Measurements from ENCODE around the gene TOMM7.
A peak's percentile ranks its signal among the peaks of the same experiment; 100 is the strongest.
"Not testable (repeated sequence)": the region's sequence is repeated elsewhere in the genome, so short reads cannot be mapped to it uniquely, and the experiment has no call there.

Gene TOMM7

DNA sequence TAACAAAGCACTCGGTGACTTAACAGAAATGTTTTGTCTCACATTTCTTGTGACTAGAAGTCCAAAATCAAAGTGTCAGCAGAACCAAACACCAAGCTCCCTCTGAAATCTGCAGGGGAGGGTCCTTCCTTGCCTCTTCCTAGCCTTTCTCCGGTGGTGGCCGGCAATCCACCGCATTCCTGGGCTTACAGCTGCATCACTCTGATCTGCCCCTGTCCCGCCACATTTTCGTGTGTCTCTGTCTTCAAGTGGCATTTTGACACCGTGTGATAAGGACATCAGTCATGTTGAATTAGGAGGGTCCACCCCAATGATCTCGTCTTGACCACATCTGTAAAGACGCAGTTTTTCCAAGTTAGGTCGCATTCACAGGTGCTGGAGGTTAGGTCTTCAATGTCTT is 30.5 kb upstream of the TOMM7 start:
- DNase-seq: no peak

DNA sequence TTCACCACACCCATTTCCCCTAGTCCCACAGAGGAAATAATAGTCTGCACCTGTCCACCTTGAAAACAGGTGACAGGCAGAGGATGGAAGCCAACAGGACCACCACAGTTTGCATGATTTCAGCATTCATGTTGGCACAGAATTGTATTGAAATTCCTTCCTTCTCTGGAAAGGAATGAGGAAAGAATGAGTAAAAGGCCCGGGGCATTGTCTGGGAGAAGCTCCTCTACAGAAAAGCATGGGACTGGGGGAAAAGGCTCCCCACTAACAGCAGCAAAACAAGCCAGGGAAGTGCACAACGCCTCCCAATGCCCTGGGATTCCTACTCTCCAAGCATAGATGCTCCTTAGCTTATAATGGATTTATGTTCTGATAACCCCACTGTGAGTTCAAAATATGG is 28.5 kb upstream of the TOMM7 start:
- no peak for DNase-seq

DNA sequence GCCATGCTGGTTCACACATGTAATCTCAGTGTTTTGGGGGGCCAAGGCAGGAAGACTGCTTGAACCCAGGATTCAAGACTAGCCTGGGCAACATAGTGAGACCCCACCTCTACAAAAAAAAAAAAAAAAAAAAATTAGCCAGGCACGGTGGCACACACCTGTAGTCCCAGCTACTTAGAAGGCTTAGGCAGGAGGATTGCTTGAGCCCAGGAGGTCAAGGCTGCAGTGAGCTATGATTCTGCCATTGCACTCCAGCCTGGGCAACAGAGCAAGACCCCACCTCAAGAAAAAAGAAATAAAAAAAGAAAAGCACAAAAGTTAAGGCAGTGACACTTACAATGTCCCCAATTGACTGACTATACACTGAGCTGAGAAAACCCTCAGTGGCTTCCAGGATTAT is 27.7 kb upstream of the TOMM7 start:
- DNase-seq: not testable (repeated sequence)

DNA sequence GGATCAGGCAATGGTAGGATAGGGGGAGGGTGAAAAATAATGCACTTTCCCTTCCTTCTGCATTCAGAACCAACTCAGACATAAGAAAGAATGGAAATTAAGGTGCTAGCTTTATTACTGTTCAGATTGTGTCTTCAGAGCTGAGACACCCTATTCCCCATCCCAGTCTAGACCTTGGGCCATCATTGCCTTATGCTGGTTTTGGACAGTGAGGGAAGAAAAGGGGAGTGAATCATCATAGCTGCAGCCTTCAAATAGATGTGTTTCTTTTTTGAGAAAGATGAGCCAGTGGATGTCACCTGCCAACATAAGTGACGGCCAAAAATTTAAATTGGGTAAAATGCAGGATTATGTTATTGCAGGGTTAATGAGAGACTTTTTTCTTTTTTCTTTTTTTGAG is 27.0 kb upstream of the TOMM7 start:
- DNase-seq: no peak

DNA sequence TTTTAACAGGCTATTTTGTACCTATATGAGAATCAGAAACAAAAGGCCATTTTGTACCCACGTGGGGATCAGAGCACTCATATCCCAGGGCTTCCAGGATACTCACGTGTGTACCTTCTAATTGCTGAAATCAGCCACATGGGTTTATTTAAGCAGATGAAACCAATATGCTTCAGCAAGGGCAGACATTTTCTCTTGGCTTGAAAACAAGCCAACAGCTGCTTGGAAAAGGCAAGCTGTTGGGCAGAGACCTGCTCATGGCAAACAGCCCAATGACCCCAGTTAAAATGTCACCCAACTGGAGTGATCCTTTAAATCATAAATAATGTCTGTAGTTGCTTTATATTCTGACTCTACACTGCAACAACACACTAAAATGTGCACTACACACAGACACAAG is 26.5 kb upstream of the TOMM7 start:
- DNase-seq: no peak

DNA sequence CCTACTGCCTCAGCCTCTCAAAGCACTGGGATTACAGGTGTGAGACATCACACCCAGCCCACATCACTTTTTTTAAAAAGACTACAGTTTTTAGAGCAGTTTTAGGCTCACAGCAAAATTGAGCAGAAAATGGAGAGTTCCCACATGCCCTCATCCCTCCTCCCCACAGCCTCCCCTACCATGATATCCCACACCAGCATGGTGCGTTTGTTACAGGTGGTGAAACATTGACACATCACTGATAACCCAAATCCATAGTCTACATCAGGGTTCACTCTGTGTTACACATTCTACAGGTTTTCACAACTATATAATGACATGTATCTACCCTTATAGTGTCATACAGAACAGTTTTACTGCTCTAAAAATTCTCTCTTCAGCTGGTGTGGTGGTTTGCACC is 24.3 kb upstream of the TOMM7 start:
- DNase-seq: no peak

DNA sequence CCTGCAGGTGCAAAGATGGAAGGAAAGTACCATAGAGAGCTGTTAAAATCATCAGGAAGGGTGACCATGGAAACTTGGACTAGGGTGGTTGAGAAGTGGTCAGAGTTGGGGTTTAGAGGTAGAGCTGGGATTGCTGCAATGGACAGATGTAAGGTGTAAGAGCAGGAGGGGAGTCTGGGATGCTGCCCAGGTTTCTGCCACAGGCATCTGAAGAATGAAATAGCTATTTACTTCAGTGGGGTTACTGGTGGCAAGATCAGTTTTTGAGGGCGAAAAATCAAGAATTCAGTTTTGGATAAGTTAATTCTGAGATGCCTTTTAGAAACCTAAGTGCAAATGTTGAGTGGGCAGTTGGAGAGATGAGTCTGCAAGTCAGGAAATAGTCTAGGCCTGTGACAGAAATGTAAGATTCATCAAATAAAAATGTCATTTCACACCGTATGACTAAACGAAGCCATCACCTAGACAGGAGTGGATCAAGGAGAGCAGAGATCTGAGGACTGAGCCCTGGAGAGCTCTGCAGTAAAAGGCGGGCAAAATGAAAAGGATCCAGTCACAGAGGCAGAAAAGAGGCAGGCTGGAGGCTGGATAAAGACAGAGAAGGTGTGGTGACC is 22.7 kb upstream of the TOMM7 start:
- no peak for DNase-seq

DNA sequence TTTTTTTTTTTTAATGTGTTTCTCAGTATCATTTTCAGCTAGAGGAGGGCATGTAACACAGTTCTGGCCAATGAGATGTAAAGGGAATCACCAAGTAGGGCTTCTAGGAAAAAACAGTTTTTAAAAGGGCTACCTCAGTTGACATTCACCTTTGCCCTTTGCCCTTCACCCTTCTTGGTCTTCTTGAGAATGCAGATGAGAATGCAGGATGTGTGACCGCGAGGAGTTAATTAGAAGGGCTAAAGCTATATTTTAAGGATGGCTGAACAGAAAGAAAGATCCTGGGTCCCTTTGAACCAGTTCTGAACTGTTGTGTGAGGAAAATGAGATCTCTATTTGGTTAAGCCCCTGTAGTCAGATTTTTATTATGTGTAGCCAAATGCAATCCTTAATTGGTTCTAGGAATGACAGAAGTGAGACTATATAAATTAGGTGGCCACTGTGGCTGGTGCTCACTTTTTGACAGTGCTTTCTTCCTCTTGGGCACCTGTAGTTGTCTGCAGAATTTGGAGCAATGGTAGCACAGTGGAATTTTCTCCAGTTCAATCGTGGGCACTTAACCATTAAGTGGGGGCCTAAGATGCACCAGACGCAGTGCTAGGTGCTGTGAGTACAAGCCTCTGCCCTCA is 21.1 kb upstream of the TOMM7 start:
- DNase-seq: no peak

DNA sequence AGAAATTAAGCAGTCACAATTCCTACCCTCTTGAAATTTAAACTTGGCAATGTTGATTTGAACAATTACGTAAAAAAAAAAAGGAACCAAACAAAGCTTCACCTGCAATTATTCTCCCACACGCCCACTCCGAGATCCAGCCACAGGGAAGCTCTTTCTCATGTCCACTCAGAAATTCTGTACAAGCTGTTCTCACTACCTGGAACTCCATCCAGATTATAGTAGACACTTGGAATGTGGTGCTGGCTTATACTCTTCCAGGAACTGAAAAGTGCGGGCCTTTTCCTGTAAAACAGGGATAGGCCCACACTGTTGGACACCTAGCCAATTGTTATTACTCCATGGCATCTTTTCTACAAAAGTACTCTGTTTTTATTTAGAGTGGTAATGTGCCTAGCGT is 20.3 kb upstream of the TOMM7 start:
- DNase-seq: no peak

DNA sequence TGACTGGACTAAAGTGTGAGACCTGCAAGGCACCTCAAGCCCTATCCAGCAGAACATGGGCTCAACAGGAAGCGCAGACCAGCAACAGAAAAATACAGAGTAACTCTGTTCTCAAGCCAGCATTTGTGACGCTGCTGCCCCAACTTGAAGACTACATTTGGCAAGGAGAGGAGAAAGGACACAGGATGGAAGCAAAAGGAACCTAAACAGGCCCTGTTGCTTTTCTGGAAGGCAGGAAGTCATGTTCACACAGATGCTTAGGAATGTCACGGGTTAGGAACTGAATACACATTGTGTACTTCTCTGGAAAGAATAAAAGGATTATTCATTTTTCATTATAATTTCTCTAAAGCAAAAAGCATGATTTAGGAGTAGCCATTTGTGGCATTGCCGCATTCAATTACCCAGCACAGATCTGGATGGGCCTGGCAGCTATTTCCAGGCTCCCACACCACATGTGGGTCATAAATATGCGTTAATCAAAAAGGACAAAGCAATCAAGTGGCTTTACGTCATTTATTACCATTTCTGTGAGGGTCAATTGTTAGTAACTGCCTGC is 19.8 kb upstream of the TOMM7 start:
- DNase-seq: no peak

DNA sequence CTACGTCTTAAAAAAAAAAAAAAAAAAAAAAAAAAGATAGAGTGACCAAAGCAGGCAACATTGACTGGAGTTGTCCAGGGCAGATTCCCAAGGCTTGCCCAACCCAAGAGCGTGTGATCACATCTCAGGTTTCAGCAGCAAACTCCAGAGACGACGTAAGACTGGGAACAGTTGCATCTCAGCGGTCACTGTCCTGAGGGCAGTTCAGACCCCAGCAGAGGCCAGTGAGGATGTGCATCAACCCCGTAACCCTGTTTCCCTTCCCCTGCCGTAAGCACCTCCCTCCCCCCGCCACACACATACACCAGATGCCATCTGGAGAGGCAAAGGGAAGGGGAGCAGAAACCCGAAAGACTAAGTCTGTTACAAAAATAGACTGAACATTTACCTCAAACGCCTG is 19.3 kb upstream of the TOMM7 start:
- no peak for DNase-seq

DNA sequence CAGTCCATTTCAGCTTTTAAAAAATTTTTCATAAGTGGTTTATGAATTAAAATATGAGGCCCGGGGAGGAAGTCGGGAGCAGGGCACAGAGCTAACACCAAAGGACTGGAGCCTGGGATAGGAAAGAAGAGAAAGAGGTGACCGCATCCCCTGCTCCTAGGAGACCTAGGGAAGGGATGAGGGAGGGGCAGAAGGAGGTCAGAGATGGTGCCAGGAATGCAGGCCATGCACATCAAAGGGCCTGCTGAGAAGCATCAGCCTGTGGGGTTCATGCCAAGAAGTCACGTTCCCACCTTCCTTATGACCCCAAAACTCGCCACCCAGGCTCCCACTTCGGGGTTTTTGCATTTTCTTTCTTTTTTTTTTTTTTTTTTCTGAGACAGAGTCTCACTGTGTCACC is 14.7 kb upstream of the TOMM7 start:
- DNase-seq: no peak

DNA sequence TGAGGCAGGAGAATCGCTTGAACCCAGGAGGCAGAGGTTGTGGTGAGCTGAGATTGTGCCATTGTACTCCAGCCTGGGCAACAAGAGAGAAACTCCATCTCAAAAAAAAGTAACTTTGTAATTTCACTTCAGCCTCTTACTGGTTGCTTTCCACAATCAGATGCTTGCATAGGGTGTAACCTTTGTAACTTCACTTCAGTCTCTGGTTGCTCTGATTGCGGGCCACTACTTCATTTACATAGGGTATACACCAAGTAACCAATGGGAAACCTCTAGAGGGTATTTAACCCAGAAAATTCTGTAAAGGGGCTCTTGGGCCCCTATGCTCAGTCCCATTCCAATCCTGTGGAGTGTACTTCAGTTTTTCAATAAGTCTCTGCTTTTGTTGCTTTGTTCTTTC is 13.9 kb upstream of the TOMM7 start:
- DNase-seq: not testable (repeated sequence)

DNA sequence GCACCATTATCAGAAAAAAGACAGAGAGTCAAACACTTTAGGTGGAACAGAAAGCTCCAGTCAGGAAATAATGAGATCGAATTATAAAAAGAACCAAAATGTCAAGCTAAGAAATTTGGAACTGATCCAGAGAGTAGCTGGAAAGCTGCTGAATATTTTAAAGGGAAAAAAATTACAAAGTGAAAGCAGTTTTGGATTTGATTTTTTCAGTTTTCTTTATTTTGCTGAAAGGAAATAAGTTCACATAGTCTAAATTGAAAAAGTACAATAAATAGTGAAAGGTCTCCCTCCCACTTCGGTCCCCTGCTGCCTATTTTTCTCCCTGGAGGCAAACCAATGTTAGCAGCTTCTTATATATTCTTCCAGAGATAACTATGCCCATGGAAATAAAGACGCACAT is 11.3 kb upstream of the TOMM7 start:
- no peak for DNase-seq

DNA sequence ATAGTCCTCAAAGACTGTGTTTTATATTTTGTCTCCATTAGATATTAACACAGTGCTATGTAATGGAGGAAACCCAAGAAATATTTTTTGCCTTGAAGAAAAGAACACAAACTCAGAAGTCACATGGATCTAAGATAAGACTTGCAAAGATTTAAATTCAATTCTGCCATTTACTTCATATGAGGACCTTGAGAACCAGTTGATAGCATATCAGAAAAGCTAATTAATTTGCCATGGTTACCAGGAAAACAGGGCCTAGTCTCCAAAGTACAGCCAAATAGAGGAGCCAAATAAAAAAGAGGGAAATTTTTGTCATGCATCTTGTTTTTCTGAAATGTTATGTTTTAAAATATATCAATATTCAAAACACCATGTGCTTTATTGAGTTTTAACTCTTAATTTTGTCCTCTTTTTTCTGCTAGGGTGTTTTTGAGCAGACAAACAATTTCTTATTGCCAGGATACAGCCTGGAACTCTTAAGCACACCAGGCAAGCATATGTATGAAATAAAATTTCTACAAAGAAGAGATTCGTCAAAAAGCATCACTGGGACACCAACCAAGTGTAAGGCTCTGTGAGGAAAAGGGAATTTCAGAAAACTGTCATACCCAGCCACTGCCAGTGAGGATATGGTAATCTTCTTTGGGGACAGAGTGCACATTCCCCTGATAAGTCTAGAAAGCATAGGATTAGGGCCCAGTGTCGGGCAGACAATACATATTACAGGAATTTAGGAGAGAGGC is 10.6 kb upstream of the TOMM7 start:
- DNase-seq: no peak

DNA sequence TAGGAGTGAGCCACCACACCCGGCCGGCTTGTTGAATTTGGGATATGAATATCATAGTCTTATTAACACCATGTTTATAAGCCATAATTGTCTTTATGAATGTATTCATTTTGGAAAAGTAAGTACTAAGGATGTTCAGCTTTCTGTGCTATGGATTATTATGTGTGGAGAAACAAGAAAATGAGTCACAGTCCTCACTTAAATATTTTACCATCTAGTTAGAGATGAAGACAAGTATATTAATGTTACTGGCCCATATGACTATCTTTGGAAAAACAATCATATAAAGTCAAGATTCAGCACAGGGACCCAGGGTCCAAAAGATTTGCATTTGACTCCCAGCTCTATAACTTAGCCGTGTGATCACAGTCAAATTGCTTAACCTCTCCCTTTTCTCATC is 9.8 kb upstream of the TOMM7 start:
- no peak for DNase-seq

DNA sequence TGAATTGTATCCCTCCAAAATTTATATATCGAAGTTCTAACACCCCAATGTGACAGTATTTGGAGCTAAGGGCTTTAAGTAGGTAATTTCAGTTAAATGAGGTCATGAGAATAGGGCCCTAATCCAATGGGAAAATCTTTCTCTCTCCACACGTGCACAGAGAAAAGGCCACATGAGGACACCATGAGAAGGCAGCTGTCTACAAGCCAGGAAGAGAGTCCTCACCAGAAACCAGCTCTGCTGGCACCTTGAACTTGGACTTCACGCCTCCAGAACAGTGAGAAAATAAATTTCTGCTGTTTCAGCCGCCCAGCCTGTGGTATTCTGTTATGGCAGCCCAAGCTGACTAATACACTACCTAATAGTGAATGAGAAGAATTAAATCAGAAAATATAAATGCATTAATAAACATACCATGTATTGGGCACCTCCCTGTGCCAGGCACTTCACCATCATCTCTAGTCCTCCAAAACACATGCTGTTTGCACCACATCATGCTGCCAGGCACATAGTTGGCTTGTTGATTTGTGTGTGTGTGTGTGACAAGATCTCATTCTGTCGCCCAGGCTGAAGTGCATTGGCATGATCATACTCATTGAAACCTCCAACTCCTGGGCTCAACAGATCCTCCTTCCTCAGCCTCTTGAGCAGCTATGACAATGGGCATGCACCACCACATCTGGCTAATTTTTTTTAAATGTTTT is 9.1 kb upstream of the TOMM7 start:
- no peak for DNase-seq

DNA sequence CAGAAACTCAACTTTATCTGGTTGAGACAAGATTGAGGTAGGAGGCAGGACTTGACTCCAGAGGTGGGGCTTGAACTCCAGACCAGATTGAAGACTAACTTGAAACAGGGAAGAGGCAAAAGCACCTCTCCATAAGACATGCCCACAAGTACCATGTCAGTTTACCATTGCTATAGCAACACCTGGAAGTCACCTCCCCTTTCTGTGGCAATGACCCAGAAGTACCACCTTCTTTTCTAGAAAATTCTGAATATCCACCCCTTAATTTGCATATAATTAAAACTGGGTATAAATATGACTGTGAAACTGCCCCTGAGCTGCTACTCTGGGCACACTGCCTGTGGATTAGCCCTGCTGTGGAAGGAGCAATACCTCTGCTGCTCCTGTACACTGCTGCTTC is 4.9 kb upstream of the TOMM7 start:
- DNase-seq: no peak

DNA sequence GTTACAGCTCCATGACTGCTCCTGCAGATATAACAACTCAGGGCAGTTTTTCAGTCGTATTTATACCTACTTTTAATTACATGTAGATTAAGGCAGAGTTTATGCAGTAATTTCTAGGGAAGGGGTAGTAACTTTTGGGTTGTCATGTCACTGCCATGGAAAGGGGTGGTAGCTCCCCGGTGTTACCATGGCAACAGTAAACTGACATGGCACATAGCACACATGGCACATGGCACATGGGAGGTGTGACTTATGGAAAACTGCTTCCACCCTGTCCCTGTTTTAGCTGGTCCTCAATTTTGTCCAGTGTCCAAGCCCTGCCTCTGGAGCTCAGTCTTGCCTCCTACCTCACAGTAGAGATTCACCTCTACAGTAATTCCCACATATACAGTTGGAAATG is 3.9 kb upstream of the TOMM7 start:
- no peak for DNase-seq

DNA sequence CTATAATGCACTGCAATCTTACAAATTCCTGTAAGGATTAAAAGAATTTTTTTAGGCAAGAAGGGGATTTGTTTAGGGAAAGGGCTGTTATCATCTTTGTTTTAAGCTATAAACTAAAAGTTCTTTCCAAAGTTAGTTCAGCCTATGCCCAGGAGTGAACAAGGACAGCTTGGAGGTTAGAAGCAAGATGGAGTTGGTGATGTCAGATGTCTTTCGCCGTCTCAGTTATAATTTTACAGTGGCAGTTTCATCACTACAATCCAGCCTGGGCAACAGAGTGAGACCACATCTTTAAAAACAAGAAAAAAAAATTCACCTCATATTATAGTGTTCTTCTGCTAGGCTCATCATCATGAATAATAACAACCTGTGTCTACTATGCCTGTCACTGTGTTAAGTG is 2.1 kb upstream of the TOMM7 start:
- no peak for DNase-seq

DNA sequence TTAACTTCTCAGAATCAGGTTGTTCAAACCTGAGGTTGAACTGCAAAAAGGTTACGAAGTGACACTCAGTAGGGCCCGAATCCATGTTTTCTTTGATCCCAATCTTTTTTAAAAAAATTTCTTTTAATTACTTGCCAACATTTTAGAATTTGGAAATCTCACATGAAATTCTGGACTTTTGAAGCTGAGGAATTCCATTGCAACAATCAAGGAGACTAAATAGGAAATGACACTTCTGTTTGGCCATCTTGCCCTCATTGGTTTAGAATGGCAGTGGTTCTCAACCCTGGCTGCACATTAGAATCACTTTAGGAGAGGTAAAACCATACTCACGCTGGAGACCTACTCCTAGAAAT is 471 bp upstream of the TOMM7 start:
- DNase-seq: no peak

DNA sequence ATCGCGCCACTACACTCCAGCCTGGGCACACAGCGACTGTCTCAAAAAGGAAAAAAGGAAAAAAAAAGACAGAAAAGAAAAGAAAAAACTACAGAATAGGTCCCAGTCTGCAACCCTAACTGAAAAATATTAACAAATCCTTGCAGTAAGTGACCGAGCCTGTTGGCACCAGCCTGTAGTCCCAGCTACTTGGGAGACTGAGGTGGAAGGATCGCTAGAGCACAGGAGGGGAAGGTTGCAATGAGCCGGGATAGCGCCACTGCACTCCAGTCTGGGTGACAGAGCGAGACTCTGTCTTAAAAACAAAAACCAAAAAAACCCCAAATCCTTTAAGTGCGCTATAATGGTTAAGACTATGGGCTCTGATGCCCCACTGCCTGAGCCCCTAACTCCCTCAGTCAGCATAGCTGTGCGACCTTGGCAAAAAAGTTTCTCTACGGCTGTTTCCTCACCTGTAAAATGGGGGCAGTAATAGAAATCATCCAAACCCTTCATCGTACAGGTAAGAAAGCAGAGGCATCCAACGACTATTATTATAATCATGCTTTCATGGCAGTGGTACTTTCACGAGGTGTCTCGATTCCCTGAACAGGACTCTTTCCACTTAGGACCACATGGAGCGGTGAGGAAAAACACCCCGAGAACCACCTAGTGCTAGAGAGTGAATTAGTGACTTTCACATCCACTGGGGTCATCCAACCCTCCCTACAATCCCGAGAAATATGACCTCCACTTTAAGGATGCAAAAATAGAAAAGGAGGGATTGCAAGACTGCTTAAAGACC is 755 bp downstream of the TOMM7 start:
- DNase-seq: peak; percentile 22

DNA sequence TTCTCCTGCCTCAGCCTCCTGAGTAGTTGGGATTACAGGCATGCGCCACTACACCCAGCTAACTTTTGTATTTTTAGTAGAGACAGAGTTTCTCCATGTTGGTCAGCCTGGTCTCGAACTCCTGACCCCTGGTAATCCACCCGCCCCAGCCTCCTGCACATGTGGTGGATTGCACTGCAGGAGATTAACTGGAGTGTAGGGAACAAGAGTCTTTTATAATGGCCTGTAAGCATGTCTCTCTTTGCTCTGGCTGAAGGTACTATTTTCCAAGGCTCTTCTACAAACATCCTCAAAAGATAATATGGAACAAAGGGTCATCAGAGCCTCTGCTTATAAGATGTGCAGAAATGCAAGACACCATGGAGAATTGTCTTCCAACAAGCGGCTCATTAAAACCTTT is 3.2 kb downstream of the TOMM7 start:
- DNase-seq: no peak

Data from CD4-positive, alpha-beta T cell treated with Interleukin-17A for 4 hours (primary cell).